Measurements from ENCODE around the gene RCAN2.

The RCAN2 gene

DNA sequence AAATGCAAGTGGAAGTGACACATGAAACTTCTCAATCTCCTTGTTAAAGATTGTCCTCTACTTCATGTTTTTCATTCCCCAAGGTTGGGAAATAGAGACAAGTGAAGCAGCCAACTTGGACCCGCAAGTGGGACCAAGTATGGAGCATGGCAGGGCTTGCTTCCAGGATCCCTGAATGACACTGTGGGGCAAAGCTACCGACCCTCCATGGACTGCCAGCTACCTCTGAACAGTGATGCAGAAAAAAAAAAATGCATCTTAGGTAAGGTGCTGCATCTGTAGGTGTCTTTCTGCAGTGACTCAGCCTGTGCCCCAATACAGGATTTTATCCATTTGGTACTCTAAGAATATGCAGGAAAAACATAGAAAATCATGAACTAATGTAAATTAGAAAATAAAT lies 201.4 kb downstream of the RCAN2 start:
- Mint-ChIP-seq H3K36me3 (no peaks in the 10 kb centered on the region), H3K4me3 (no peak overlapping the region), H3K27me3 (peaks cover 15% of the 10 kb centered on the region), H3K4me1 (no peaks in the 10 kb centered on the region), H3K9me3 (no peaks in the 10 kb centered on the region), H3K27ac (no peak overlapping the region)

DNA sequence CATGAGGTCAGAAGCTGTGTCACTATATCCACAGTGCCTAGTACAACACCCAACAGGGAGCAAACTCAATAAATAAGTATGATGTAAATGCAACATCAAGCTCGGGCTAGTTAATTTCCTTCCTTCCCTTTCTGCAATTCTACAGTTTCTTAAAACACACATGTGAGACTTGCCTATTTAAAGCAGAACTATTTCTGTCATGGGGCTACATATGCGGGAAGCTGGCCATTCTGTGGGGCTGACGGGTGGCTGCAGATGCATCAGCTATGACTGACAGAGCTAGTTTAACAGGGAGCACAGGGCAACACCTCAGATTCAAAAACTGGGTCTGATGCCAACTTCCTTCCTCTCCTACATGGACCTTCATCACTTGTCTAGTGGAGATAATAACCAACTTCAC lies 202.4 kb downstream of the RCAN2 start:
- H3K4me3 Mint-ChIP-seq = no peak overlapping the region
- no peaks in the 10 kb centered on the region for H3K9me3 Mint-ChIP-seq
- H3K4me1 Mint-ChIP-seq = no peaks in the 10 kb centered on the region
- H3K27ac Mint-ChIP-seq = no peak overlapping the region
- no peaks in the 10 kb centered on the region for H3K36me3 Mint-ChIP-seq
- peaks cover 15% of the 10 kb centered on the region for H3K27me3 Mint-ChIP-seq

- peaks cover 10% of the 10 kb centered on the region for H3K27me3 Mint-ChIP-seq
- H3K4me3 Mint-ChIP-seq = no peak overlapping the region
- H3K36me3 Mint-ChIP-seq = no peaks in the 10 kb centered on the region
- no peak overlapping the region for H3K27ac Mint-ChIP-seq
- H3K9me3 Mint-ChIP-seq = no peaks in the 10 kb centered on the region
- no peaks in the 10 kb centered on the region for H3K4me1 Mint-ChIP-seq
Measured at GRCh38 chr6:46287681-46288080, 203.6 kb downstream of the RCAN2 start.

GRCh38 chr6:46287043-46287442 lies 204.2 kb downstream of the RCAN2 start:
- Mint-ChIP-seq H3K4me3 (no peak overlapping the region), H3K9me3 (no peaks in the 10 kb centered on the region), H3K36me3 (no peaks in the 10 kb centered on the region), H3K27ac (no peak overlapping the region), H3K4me1 (no peaks in the 10 kb centered on the region), H3K27me3 (peaks cover 10% of the 10 kb centered on the region)

DNA sequence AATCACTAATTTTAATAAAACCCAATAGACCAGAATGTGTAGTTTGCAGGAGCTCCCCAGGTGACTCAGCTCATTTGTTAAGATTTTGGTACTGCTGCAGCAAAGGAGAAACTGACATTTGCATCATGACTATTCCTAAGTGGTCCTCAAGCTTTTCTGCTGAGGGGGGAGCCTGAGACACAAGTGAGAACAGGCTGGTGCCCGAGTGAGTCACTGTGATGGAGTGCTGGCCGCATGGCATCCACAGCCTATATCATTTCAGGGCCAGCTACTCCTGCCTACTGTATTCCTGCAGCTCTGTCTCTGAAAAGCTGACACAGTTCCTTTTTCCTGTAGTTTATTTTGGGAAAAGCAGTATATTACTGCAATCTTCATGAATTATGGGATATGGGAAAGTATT lies 206.8 kb downstream of the RCAN2 start:
- Mint-ChIP-seq H3K9me3 (no peaks in the 10 kb centered on the region), H3K4me1 (no peaks in the 10 kb centered on the region), H3K27ac (no peak overlapping the region), H3K27me3 (peaks cover 6% of the 10 kb centered on the region), H3K4me3 (no peak overlapping the region), H3K36me3 (no peaks in the 10 kb centered on the region)

DNA sequence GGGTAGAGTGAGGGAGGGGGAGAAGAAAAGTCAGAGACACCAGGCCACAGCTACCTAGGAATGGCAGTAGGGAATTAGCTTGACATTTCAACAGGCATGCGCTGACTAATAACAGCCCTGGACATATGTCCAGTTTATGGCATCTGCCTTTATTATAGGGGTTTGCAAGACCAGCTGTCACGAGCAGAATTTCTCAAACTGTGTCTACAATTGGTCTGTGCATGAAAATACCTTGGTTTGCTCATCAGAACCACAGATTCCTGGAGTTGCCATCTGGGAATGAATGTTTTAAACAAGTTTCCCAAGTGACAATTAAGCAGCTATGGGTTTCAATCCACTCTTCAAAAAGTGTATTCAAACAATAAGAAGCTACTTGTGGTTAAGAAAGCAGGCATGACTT lies 210.1 kb downstream of the RCAN2 start:
- H3K4me3 Mint-ChIP-seq = no peak overlapping the region
- H3K36me3 Mint-ChIP-seq = no peaks in the 10 kb centered on the region
- H3K27me3 Mint-ChIP-seq = peaks cover 7% of the 10 kb centered on the region
- no peaks in the 10 kb centered on the region for H3K4me1 Mint-ChIP-seq
- H3K27ac Mint-ChIP-seq = no peak overlapping the region
- H3K9me3 Mint-ChIP-seq = no peaks in the 10 kb centered on the region

- no peaks in the 10 kb centered on the region for H3K36me3 Mint-ChIP-seq
- H3K4me1 Mint-ChIP-seq = no peaks in the 10 kb centered on the region
- no peak overlapping the region for H3K27ac Mint-ChIP-seq
- peaks cover 7% of the 10 kb centered on the region for H3K27me3 Mint-ChIP-seq
- H3K9me3 Mint-ChIP-seq = no peaks in the 10 kb centered on the region
- no peak overlapping the region for H3K4me3 Mint-ChIP-seq
Measured at GRCh38 chr6:46279874-46280273, 211.4 kb downstream of the RCAN2 start.

- Mint-ChIP-seq H3K4me1 (no peaks in the 10 kb centered on the region), H3K27me3 (peaks cover 9% of the 10 kb centered on the region), H3K27ac (no peak overlapping the region), H3K4me3 (no peak overlapping the region), H3K9me3 (no peaks in the 10 kb centered on the region), H3K36me3 (no peaks in the 10 kb centered on the region)
Measured at GRCh38 chr6:46276576-46277142, 214.6 kb downstream of the RCAN2 start.

DNA sequence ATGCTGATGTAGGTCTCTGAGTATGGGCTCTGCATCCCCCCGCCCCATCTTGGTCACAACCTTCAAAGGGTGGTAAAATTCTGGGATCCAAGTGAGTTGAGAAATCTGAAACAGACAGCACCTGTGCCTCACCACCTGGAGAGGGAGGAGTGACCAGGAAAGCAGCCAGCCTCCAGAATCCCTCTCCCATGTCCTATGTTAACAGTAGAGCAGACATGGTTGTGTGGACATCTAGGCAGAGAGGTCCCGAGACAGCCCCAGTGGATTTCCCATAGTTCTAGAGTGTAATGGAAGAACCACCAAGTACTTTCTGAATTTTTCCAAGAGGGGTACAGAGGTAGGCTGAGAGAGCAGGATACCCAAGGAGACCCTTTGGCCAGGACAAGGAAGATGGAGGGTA lies 216.7 kb downstream of the RCAN2 start:
- Mint-ChIP-seq H3K27me3 (peaks cover 5% of the 10 kb centered on the region), H3K36me3 (no peaks in the 10 kb centered on the region), H3K4me1 (no peaks in the 10 kb centered on the region), H3K9me3 (no peaks in the 10 kb centered on the region), H3K4me3 (no peak overlapping the region), H3K27ac (no peak overlapping the region)

DNA sequence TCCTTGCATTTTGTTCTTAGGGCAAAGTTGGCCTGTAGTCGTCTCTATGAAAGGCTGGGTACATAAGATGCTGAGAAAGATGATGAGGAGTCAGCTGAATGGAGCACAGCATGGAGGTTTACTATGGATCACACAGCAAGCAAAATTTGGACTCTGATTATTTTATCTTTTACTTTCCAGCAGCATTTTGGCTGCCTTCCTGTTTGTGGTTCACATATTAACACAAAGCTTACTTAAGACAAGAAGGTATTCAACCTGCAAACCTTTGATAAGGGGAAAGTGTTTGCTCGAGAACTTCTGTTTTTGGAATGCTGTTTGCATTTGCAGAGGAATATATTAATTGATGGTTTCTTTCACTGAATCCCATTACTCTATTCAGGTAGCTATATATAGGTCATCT lies 217.3 kb downstream of the RCAN2 start:
- H3K4me3 Mint-ChIP-seq = no peak overlapping the region
- H3K4me1 Mint-ChIP-seq = no peaks in the 10 kb centered on the region
- H3K36me3 Mint-ChIP-seq = no peaks in the 10 kb centered on the region
- H3K9me3 Mint-ChIP-seq = no peaks in the 10 kb centered on the region
- peaks cover 5% of the 10 kb centered on the region for H3K27me3 Mint-ChIP-seq
- H3K27ac Mint-ChIP-seq = no peak overlapping the region

DNA sequence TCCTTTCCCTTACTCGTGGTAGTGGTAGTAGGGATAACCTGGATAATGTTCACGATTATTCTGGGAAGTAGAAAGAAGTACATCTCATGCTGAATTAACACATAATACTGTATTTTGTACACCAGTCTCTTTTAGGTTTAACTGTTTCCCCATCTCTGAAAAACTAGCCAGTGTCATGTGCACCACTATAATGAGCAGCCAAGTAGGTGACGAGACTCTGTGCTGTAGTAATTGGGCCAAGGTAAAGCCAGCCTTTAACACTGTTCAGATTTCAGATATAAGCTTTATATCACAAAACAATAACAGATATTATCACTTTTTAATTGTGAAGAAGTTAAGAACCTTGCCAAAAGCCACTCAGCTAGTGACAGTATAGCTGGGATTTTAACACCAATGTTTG lies 219.5 kb downstream of the RCAN2 start:
- Mint-ChIP-seq H3K4me3 (no peak overlapping the region), H3K27me3 (peaks cover 2% of the 10 kb centered on the region), H3K9me3 (no peaks in the 10 kb centered on the region), H3K4me1 (no peaks in the 10 kb centered on the region), H3K27ac (no peak overlapping the region), H3K36me3 (no peaks in the 10 kb centered on the region)

GRCh38 chr6:46271107-46271506 lies 220.1 kb downstream of the RCAN2 start:
- H3K27me3 Mint-ChIP-seq = peaks cover 2% of the 10 kb centered on the region
- no peaks in the 10 kb centered on the region for H3K9me3 Mint-ChIP-seq
- H3K4me1 Mint-ChIP-seq = no peaks in the 10 kb centered on the region
- H3K4me3 Mint-ChIP-seq = no peak overlapping the region
- no peaks in the 10 kb centered on the region for H3K36me3 Mint-ChIP-seq
- H3K27ac Mint-ChIP-seq = no peak overlapping the region

DNA sequence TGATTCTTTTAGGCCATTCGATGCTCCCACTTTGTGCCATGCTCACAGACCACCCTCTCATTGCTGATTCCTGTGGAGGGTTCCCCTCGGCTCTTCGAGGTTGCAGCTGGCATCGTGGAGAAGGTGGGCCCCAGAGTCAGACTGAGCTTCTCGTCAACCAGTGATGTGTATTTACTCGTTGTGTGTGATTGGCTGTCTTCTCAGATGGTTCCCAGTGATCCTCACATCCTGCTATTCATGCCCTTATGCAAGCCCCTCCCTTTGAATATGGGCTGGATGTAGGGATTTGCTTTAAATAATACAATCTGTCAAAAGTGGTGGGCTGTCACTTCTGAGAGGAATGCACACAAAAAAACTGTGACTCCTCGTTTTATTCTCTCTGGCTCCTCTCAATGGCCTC lies 220.9 kb downstream of the RCAN2 start:
- Mint-ChIP-seq H3K9me3 (no peaks in the 10 kb centered on the region), H3K36me3 (no peaks in the 10 kb centered on the region), H3K4me3 (no peak overlapping the region), H3K27ac (no peak overlapping the region), H3K27me3 (peaks cover 2% of the 10 kb centered on the region), H3K4me1 (no peaks in the 10 kb centered on the region)

DNA sequence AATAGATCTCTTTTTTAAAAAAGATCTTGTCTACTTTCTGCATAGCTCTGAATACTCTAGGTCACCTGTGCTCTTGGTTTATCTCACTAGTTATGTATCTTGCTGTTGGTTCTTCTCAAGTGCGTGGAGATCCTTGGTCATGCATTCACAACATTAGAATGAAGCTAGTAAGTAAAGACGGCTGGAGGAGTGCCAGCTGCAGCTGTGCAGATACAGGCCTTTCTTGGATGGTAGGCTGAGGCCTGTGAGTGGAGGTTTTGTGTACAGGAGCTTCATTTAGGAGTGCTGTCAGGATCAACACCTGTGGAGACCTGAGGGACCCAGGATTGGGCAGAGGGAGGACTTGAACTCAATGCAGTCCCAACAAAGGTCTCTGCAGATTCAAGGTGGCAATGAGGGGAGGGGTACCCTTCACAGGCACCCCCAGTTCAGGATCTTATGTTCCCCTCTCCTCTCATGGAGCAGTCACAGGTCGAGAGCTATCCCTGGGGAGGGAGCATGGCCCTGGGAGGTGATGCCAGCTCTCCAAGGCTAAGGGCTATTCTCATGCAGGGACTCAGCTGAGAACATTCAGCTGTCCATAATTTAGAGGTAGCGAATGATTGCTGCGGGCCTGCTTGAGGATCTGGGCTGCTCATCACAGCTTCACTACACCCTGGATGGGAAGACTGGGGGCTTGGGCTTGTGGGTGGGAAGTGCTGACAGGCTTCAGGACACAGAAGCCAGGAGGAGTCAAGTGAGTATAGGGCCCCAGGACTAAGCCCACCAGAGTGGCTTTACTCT lies 221.6 kb downstream of the RCAN2 start:
- no peaks in the 10 kb centered on the region for H3K4me1 Mint-ChIP-seq
- no peak overlapping the region for H3K27ac Mint-ChIP-seq
- H3K36me3 Mint-ChIP-seq = no peaks in the 10 kb centered on the region
- no peaks in the 10 kb centered on the region for H3K9me3 Mint-ChIP-seq
- H3K27me3 Mint-ChIP-seq = peaks cover 7% of the 10 kb centered on the region
- no peak overlapping the region for H3K4me3 Mint-ChIP-seq

DNA sequence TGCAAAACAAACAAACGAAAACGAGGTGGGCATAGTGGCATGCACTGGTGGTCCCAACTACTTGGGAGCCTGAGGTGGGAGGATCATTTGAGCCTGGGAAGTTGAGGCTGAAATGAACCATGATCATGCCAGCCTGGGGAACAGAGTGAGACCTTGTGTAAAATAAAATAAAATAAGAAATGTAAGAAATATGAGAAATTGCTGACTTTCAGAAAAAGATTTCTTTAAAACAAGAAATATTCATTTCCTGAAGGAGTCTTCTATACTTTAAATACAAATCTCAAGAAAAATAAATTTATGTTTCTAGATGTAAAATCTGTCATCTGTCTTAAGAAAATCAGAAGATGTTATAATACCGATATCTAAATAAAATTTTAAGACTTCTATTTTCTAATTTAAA lies 223.7 kb downstream of the RCAN2 start:
- peaks cover 7% of the 10 kb centered on the region for H3K27me3 Mint-ChIP-seq
- H3K27ac Mint-ChIP-seq = no peak overlapping the region
- no peaks in the 10 kb centered on the region for H3K4me1 Mint-ChIP-seq
- H3K9me3 Mint-ChIP-seq = no peaks in the 10 kb centered on the region
- no peak overlapping the region for H3K4me3 Mint-ChIP-seq
- H3K36me3 Mint-ChIP-seq = no peaks in the 10 kb centered on the region

- Mint-ChIP-seq H3K9me3 (no peaks in the 10 kb centered on the region), H3K36me3 (no peaks in the 10 kb centered on the region), H3K27ac (no peak overlapping the region), H3K4me3 (no peak overlapping the region), H3K27me3 (peaks cover 7% of the 10 kb centered on the region), H3K4me1 (no peaks in the 10 kb centered on the region)
Measured at GRCh38 chr6:46265373-46265772, 225.9 kb downstream of the RCAN2 start.

GRCh38 chr6:46263707-46264086 lies 227.6 kb downstream of the RCAN2 start:
- Mint-ChIP-seq H3K4me3 (no peak overlapping the region), H3K9me3 (no peaks in the 10 kb centered on the region), H3K27me3 (peaks cover 9% of the 10 kb centered on the region), H3K4me1 (no peaks in the 10 kb centered on the region), H3K36me3 (no peaks in the 10 kb centered on the region), H3K27ac (no peak overlapping the region)

All from activated naive CD4-positive, alpha-beta T cell treated with anti-CD3 and anti-CD28 coated beads, Interleukin-2, amount 50 U/mL, for 24 hours (primary cell).